GM19468 (cell line): ENCODE data around the gene ZNF343.
"Not testable (repeated sequence)": the region's sequence is repeated elsewhere in the genome, so short reads cannot be mapped to it uniquely, and the experiment has no call there.

Source experiments
- ATAC-seq: cut with Tn5 transposase; IDR thresholded peaks from one replicate; pipeline ENCODE4 v1.9.1; 2021; ENCODE audit warnings: mild to moderate bottlenecking, moderate library complexity, moderate number of reproducible peaks; ENCODE audit not compliant: unreplicated experiment; ENCODE audit errors: extremely low read depth

The ZNF343 gene

GRCh38 chr20:2522826-2523429 is 14.2 kb upstream of the ZNF343 start:
- not testable (repeated sequence) for ATAC-seq

GRCh38 chr20:2521369-2522305 is 12.9 kb upstream of the ZNF343 start:
- no peak for ATAC-seq

- ATAC-seq = no peak
Observed at GRCh38 chr20:2520617-2521016, 11.9 kb upstream of the ZNF343 start.

- no peak for ATAC-seq
Observed at GRCh38 chr20:2519115-2519809, 10.5 kb upstream of the ZNF343 start.

GRCh38 chr20:2518558-2518957 is 9.8 kb upstream of the ZNF343 start:
- ATAC-seq = no peak

DNA sequence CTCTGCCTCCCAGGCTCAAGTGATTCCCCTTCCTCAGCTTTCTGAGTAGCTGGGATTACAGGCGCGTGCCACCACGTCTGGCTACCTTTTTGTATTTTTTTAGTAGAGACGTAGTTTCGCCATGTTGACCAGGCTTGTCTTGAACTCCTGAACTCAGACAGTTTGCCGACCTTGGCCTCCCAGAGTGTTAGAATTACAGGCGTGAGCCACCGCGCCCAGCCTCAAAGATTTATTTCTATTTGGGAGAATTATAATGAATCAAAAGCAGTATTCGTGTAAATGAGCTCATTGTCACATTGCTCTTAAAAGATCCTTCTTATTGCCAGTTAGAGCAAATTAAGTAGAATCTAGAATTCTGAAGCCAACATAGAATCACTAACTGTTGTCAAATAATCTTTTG is 9.4 kb upstream of the ZNF343 start:
- no peak for ATAC-seq

DNA sequence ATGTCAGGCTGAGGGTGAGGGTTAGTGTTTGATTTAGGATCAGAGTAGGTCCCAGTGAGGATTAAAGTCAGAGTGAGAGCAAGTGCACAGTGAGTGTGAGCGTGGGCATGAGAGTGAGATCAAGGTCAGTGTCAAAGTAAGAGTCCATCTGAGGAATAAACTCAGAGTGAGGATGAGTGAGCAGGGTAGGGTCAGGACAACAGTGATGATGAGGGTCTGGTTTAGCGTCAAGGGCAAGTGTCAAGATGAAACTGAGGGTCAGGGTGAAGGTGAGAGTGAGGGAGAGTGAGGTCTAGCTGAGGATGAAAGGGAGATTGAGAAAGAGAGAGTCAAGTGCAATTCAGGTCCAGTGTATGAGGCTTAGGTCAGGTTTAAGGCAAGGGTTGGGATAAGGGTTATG is 7.7 kb upstream of the ZNF343 start:
- ATAC-seq = no peak

DNA sequence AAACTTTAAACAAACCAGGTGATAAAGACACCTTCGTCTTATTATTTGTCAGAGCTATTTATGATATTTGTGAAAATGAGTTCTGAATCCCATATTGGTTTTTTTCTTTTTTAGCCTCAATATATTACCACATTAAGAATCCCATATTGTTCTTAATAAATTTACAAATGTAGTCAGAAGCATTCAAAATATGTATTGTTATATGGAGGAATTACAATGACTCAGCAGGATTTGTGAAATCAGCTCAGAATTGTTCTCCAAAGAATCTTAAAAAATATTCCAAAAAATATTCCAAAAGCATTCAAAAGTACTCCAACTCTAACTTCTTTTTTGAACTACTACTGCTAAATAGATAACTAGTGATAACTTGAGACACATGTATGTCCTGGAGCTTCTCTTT is 6.5 kb upstream of the ZNF343 start:
- no peak for ATAC-seq

DNA sequence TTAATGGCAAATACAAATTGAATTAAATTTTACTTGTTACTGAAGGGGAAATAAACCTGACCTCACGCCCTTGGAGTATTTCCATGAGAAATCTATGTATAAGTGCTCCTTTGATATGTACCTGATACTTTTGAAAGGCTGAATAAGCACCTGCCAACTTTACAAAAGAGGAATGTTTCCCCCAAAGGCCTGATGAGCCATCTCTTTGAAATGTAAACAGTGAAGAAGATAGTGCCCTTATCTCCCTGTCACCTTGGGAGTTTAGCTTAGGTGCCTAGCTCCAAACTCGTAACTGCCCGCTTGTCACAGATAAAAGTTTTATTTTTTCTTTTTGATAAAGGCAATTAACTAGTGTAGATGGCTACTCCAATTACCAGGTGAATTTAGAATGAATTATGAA is 1.1 kb upstream of the ZNF343 start:
- ATAC-seq = no peak

GRCh38 chr20:2509468-2509781 is 710 bp upstream of the ZNF343 start:
- ATAC-seq = no peak

- no peak for ATAC-seq
Observed at GRCh38 chr20:2507875-2508630, 662 bp downstream of the ZNF343 start.

DNA sequence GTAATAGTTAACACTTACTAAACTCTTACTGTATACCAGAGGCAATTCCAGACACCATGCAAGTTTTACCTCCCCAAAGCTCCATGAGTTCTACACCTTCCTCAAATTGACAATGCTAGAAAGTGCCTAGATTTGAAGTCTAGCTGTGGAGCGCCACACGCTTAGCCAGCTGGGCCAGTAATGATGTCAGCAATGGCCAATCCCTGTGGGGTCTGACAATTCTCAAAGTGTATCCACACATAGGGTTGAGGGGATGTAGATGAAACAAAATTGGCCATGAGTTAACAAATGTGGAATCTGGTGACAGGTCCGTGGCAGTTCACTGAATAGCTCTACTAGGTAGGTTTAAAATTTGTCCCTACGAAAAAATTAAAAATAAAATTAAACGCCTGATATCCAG is 1.3 kb downstream of the ZNF343 start:
- no peak for ATAC-seq

- ATAC-seq = not testable (repeated sequence)
Observed at GRCh38 chr20:2506426-2506825, 2.3 kb downstream of the ZNF343 start.

DNA sequence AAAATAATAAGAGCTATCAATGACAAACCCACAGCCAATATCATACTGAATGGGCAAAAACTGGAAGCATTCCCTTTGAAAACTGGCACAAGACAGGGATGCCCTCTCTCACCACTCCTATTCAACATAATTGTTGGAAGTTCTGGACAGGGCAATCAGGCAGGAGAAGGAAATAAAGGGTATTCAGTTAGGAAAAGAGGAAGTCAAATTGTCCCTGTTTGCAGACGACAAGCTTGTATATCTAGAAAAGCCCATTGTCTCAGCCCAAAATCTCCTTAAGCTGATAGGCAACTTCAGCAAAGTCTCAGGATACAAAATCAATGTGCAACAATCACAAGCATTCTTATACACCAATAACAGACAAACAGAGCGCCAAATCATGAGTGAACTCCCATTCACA is 3.9 kb downstream of the ZNF343 start:
- ATAC-seq = not testable (repeated sequence)

DNA sequence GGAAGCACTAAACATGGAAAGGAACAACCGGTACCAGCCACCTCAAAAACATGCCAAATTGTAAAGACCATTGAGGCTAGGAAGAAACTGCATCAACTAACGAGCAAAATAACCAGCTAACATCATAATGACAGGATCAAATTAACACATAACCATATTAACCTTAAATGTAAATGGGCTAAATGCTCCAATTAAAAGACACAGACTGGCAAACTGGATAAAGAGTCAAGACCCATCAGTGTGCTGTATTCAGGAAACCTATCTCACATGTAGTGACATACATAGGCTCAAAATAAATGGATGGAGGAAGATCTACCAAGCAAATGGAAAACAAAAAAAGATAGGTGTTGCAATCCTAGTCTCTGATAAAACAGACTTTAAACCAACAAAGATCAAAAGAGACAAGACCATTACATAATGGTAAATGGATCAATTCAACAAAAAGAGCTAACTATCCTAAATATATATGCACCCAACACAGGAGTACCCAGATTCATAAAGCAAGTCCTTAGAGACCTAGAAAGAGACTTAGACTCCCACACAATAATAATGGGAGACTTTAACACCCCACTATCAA is 5.8 kb downstream of the ZNF343 start:
- ATAC-seq = not testable (repeated sequence)

DNA sequence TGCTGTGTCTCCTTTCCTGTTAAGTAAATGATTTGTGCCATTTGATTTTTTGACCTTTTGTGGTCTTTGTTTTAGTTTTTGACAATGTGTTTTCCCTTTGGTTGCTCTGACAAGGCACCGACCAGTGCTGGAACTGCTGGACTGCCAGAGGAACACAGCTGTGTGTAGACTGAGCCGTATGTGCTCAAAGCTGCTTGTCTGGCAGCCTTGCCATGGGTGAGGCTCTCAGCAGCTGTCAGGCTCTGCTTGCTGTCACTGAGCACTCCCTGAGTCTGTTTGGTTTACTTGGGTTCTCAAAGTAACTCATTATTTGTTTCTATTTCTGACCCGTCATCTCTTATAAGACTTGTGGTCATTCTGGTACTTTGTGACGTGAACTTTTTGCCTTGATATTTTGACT is 23.1 kb downstream of the ZNF343 start:
- no peak for ATAC-seq

GRCh38 chr20:2485080-2485479 is 23.6 kb downstream of the ZNF343 start:
- no peak for ATAC-seq

GRCh38 chr20:2483504-2483903 is 25.2 kb downstream of the ZNF343 start:
- ATAC-seq = no peak

GRCh38 chr20:2480381-2480780 is 28.3 kb downstream of the ZNF343 start:
- no peak for ATAC-seq
